HUDEP-2 (cell line): Measurements from ENCODE around the gene FAM107B.

Source experiments
- DNase-seq, 76 experiments: peaks; one replicate each; lab custom pipeline; 2025; ENCODE audit not compliant: unreplicated experiment in 76 of 76; lab: John Stamatoyannopoulos, UW

FAM107B gene

DNA sequence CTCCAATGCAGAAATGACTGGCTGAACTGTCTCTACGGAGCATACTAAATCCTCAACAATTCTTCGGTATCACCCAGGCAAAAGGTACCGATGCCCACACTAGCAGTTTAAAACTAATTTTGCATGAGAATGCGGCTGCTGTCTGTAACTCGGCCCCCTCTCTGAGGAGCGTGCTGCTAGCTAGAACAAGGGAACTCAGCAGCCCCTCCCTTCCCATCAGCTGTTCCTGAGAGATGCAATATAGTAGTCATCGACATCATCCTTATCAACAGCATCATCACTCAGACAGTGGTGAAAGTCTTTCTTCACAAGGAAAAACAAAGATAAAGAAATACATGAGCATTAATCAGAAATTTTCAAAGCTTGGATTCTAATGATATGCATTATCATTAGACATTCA is 254.9 kb downstream of the FAM107B start:
- no peak for DNase-seq

DNA sequence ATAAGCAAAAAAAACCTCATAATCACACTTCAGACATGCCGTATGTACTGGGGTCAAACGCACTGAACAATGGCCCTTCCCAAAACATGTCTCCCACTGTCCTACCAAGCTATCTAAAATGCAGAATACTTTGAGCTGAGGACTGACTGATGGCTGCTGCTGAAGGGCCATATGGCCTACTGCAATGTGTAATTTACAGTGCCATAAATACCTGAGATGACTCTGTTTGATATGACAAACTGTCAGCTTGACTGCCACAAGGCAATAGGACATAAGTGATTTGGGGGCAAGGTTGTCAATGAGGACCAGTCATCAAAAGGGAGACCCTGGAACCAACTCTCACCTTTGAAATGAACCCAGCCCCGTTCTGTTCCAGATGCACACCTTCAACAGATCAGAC is 256.5 kb downstream of the FAM107B start:
- no peak for DNase-seq

DNA sequence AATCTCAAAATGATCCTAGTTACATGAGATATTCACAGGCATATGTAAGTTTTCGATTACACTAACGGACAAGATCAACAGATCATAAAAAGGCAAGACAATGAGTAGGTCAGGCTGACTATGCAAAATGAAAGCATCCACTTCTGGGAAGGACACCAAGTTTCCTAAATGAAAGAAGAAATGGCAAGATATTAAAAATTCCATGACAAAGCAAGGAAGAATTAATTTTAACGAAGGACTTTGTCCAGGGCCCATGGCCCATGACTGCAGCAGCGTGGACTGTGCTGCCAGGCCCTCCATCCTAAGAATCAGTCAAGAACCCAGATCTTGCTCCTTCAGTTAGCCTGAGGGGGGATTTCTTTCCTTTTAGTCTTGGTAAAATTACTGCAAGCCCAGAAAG is 261.6 kb downstream of the FAM107B start:
- no peak for DNase-seq

DNA sequence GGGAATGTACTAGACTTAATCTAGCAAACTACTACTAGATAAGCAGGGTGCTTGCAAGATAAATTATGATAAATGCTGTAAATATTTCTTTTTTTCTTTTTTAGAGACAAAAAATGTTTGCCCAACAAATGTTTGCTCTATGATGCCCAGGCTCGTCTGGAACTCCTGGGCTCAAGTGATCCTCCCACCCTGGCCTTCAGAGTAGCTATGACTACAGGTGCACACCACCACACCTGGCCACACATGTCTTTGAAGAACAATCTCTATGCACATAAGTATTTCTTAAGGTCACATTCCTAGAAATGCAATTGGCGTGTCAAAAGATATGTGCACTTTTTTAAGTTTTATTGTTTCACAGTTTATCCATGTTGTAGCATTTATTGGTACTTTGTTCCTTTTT is 264.4 kb downstream of the FAM107B start:
- no peak for DNase-seq

- no peak for DNase-seq
Observed at GRCh38 chr10:14508725-14509124, 266.0 kb downstream of the FAM107B start.

GRCh38 chr10:14507781-14508180 is 266.9 kb downstream of the FAM107B start:
- no peak for DNase-seq

GRCh38 chr10:14507176-14507575 is 267.5 kb downstream of the FAM107B start:
- DNase-seq = no peak

DNA sequence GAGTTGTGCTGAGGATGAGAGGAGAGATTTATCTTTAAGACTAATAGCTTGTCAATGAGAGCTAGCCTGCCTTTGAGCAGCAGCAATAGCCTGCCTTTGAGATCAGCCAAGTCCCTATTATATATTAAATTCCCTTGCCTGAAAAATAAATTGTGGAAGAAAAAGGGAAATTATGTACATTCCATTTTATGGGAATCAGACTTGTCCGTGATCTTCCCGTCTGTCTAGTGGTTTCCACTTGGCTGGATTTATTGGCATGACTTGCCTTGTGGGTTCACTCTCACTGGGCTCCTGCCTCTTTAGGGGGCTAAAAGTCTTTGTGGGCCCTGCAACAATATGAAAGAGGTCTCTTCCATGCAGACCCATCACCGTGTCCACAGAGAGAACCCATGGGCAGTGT is 272.3 kb downstream of the FAM107B start:
- no peak for DNase-seq

GRCh38 chr10:14500172-14500765 is 274.4 kb downstream of the FAM107B start:
- no peak for DNase-seq

GRCh38 chr10:14499601-14499904 is 275.1 kb downstream of the FAM107B start:
- DNase-seq = no peak

- DNase-seq = no peak
Observed at GRCh38 chr10:14498326-14498725, 276.4 kb downstream of the FAM107B start.

- no peak for DNase-seq
Observed at GRCh38 chr10:14491811-14492210, 282.9 kb downstream of the FAM107B start.

DNA sequence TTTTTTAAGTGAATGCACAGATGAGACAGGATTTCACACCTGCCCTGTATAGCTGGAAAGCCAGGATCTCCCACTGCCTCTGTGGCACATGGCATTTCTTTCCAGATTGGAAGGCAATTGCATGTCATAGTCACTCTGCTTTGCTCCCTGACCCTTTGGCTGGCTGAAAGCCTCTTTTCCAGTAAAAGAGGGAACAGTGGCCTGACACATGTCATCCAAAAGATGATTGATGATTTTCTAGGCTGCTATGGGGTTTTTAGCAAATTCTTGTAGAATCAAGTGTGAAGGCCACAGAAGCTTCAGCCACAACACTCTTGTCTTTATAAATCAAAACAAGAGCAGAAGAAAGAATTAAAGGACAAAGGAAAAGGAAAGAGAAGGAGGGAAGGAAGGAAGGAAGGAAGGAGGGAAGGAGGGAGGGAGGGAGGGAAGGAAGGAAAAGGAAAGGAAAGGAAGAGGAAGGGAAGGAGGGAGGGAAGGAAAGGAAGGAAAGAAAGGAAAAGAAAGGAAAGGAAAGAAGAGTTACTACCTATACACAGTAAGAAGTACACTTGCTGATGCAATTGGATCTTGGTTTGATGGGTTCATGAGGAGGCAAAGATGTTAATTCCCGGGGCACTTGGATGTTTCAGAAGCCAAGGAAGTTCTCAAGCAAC is 285.0 kb downstream of the FAM107B start:
- DNase-seq = no peak

GRCh38 chr10:14487488-14487883 is 287.2 kb downstream of the FAM107B start:
- DNase-seq = no peak

DNA sequence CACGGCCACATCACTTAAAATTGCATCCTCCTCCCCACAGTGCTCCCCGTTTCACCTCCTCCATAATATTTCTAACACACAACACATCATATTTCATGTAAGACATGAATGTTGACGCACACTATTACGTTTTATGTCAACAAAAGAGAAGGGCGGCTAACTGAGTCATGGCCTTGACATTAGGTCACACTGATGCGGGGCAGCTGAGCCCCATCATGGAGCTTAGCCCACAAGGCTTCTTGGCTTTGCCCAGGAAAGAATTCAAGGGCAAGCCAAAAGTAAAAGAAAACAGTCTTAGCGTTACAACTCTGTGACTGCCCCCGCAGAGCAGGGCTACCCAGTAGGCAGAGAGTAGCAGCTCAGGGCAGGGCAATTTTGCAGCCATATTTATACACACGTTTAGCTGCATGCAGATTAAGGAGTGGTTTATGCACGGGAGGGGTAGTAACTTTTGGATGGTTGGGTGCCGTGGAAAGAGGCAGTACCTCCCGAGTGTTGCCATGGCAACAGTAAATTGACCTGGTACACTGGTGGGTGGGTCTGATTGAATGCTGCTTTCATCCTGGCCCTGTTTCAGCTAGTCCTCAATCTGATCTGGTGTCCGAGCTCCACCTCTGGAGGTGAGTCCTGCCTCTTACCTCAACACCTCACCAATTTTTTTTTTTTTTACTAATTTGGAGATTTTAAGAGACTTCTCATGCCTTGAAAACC is 287.8 kb downstream of the FAM107B start:
- DNase-seq = no peak

DNA sequence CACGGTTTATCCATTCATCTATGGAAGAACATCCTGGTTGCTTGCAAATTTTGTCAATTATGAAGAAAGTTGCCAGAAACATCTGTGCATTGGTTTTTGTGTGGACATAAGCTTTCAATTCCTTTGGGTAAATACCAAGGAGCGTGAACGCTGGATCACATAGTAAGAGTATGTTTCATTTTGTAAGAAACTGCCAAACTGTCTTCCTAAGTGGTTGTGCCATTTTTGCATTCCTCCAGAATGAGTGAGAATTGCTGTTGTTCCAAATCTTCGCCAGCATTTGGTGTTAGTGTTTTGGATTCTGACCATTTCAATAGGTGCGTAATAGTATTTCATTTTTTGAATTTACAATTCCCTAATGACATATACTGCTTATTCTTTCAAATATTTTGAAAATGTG is 288.7 kb downstream of the FAM107B start:
- DNase-seq = no peak

- DNase-seq = no peak
Observed at GRCh38 chr10:14483417-14483816, 291.3 kb downstream of the FAM107B start.

GRCh38 chr10:14481752-14482151 is 292.9 kb downstream of the FAM107B start:
- DNase-seq = no peak

GRCh38 chr10:14481014-14481413 is 293.7 kb downstream of the FAM107B start:
- no peak for DNase-seq

GRCh38 chr10:14478604-14479003 is 296.1 kb downstream of the FAM107B start:
- peak in 3 of 76 experiments; percentile 2 for DNase-seq

DNA sequence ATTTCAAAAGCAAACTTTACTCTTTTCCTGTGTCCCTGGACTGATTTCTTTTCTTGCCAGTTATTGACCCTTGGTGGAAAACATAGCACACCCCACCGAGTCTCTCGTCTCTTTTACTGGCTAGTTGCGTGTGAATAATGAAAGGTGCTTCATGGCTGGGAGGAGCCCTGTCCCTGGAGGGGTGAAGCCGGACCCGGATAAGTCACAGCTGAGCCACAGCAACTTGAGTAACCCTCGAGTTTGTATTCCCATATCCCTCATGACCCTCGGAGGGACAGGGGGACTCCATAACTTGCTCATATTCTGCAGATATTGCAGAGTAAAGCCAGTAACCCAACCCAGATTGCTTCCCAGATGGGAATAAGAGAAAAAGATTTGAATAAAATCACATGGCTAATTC is 296.5 kb downstream of the FAM107B start:
- no peak for DNase-seq

DNA sequence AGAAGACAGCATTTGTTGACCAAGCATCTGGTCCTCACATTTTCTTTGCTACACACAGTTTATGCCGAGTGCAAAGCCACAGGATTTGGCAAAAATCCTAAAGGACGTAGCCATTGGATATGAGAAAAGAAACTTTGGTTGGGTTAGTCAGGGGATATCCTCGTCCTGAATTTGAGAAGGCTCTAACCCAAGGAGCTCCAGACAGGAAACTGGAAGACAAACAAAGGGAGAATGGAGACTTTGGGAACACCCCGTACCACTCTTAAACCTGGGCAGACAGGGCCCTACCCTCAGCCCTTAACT is 297.3 kb downstream of the FAM107B start:
- no peak for DNase-seq
